Trophoblast cell (in vitro differentiated cells and primary cell): ENCODE data around the gene PODN.

Source experiments
- DNase-seq, 2 donors: peaks; one replicate each; pipeline ENCODE4 v3.0.0-alpha.2; 2016
- H2AFZ ChIP-seq: 2 replicates; pipeline ENCODE4 v1.6.1; 2013; ENCODE audit warnings: low read length, moderate library complexity, mild to moderate bottlenecking; ENCODE audit not compliant: insufficient read depth, poor library complexity
- H2AK5ac ChIP-seq: 2 replicates; pipeline ENCODE4 v1.6.1; 2013; ENCODE audit warnings: mild to moderate bottlenecking, low read length
- H2BK120ac ChIP-seq: 2 replicates; pipeline ENCODE4 v1.6.1; 2013; ENCODE audit warnings: low read length, mild to moderate bottlenecking, moderate library complexity; ENCODE audit not compliant: insufficient read depth, poor library complexity
- H2BK12ac ChIP-seq: 2 replicates; pipeline ENCODE4 v1.6.1; 2013; ENCODE audit warnings: mild to moderate bottlenecking, low read length, moderate library complexity
- H2BK5ac ChIP-seq: 2 replicates; pipeline ENCODE4 v1.6.1; 2013; ENCODE audit warnings: low read length, low read depth, moderate library complexity, mild to moderate bottlenecking; ENCODE audit not compliant: poor library complexity
- H3K14ac ChIP-seq: 2 replicates; pipeline ENCODE4 v1.6.1; 2013; ENCODE audit warnings: mild to moderate bottlenecking, low read length
- H3K18ac ChIP-seq: 2 replicates; pipeline ENCODE4 v1.6.1; 2013; ENCODE audit warnings: mild to moderate bottlenecking, low read length
- H3K23ac ChIP-seq: 2 replicates; pipeline ENCODE4 v1.6.1; 2013; ENCODE audit warnings: low read length
- H3K27ac ChIP-seq: 2 replicates; pipeline ENCODE4 v1.5.1; 2013; ENCODE audit warnings: low read depth, mild to moderate bottlenecking, inconsistent platforms, low read length, moderate library complexity
- H3K27me3 ChIP-seq: 2 replicates; pipeline ENCODE4 v1.6.1; 2013; ENCODE audit warnings: inconsistent platforms, mild to moderate bottlenecking, low read length, moderate library complexity; ENCODE audit not compliant: insufficient read depth
- H3K36me3 ChIP-seq, 2 experiments: 1 replicate in 1 of 2; 2 replicates in 1 of 2; pipeline ENCODE4 v1.6.1; 2013; ENCODE audit warnings: low read length in 2 of 2, mild to moderate bottlenecking in 2 of 2, moderate library complexity in 1 of 2; ENCODE audit not compliant: insufficient read depth in 2 of 2, control insufficient read depth in 1 of 2
- H3K4ac ChIP-seq: 2 replicates; pipeline ENCODE4 v1.6.1; 2013; ENCODE audit warnings: low read depth, mild to moderate bottlenecking, low read length, moderate library complexity
- H3K4me1 ChIP-seq, 2 experiments: 1 replicate in 1 of 2; 2 replicates in 1 of 2; pipeline ENCODE4 v1.6.1; 2013; ENCODE audit warnings: low read length in 2 of 2, mild to moderate bottlenecking in 2 of 2, moderate library complexity in 1 of 2; ENCODE audit not compliant: insufficient read depth in 2 of 2, control insufficient read depth in 1 of 2
- H3K4me2 ChIP-seq: 2 replicates; pipeline ENCODE4 v1.6.1; 2013; ENCODE audit warnings: inconsistent platforms, mild to moderate bottlenecking, low read length, moderate library complexity
- H3K4me3 ChIP-seq: 2 replicates; pipeline ENCODE4 v1.5.1; 2013; ENCODE audit warnings: mild to moderate bottlenecking, low read depth, low read length, inconsistent platforms
- H3K79me1 ChIP-seq: one replicate; pipeline ENCODE4 v1.6.1; 2013; ENCODE audit warnings: low read length
- H3K79me2 ChIP-seq: 2 replicates; pipeline ENCODE4 v1.6.1; 2013; ENCODE audit warnings: low read length, mild to moderate bottlenecking; ENCODE audit not compliant: control insufficient read depth, insufficient read depth, poor library complexity
- H3K9ac ChIP-seq: 2 replicates; pipeline ENCODE4 v1.6.1; 2013; ENCODE audit warnings: mild to moderate bottlenecking, low read length
- H3K9me3 ChIP-seq: 2 replicates; pipeline ENCODE4 v1.6.1; 2013; ENCODE audit warnings: low read depth, mild to moderate bottlenecking, control low read depth, inconsistent platforms, low read length; ENCODE audit not compliant: insufficient read depth
- H4K12ac ChIP-seq: 2 replicates; pipeline ENCODE4 v1.6.1; 2013; ENCODE audit warnings: low read depth, mild to moderate bottlenecking, low read length, moderate library complexity
- H4K8ac ChIP-seq: 2 replicates; pipeline ENCODE4 v1.6.1; 2013; ENCODE audit warnings: low read depth, mild to moderate bottlenecking, low read length, moderate library complexity
- H4K91ac ChIP-seq: one replicate; pipeline ENCODE4 v1.6.1; 2013; ENCODE audit warnings: low read depth, mild to moderate bottlenecking, low read length, moderate library complexity
- WGBS: extraction: QIAGEN DNeasy Blood & Tissue Kit; methylation state at CpG from one replicate; pipeline ENCODE4 v1.1.7; 2013; ENCODE audit warnings: missing lambda C conversion rate; ENCODE audit not compliant: insufficient read length, insufficient coverage; ENCODE audit errors: extremely low coverage; 5-methylcytosine and 5-hydroxymethylcytosine counted together

Gene PODN

DNA sequence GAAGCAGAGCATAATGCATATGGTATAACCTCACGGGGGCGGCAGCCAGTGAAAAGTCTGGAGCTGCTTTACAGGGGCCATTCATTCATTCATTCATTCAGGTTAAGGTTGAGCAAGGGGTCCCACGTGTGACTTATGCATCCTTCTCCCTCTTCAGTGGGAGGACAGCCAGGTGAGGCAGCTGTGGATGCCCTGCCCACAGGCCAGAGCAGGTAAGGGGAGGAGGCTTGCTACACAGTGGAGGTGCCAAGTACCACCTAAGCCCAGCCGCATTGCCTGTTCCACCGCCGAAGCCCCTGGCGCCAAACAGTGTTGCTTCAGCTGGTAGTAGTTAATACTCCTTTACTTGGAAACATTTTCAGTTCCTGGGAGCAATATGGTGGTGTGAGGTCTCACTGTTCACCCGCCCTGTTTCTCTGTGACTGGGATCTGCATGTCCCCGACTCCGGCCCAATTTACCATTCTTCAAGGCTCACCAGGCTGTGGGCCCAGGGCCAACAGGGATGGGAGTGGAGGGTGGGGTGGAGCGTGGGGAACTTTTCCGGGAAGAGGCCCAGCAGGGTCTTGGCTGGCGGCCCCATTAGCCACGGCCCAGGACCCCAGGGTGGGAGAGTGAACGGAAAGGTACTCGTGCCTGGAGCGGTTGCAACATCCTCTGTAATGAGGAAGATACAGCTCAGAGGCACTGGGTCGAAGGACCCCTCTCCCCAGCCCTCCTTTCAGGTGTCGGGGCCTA, 722 bp upstream of the PODN start:
- no CpG with 5 or more reads among the region's 19 CpGs for WGBS

DNA sequence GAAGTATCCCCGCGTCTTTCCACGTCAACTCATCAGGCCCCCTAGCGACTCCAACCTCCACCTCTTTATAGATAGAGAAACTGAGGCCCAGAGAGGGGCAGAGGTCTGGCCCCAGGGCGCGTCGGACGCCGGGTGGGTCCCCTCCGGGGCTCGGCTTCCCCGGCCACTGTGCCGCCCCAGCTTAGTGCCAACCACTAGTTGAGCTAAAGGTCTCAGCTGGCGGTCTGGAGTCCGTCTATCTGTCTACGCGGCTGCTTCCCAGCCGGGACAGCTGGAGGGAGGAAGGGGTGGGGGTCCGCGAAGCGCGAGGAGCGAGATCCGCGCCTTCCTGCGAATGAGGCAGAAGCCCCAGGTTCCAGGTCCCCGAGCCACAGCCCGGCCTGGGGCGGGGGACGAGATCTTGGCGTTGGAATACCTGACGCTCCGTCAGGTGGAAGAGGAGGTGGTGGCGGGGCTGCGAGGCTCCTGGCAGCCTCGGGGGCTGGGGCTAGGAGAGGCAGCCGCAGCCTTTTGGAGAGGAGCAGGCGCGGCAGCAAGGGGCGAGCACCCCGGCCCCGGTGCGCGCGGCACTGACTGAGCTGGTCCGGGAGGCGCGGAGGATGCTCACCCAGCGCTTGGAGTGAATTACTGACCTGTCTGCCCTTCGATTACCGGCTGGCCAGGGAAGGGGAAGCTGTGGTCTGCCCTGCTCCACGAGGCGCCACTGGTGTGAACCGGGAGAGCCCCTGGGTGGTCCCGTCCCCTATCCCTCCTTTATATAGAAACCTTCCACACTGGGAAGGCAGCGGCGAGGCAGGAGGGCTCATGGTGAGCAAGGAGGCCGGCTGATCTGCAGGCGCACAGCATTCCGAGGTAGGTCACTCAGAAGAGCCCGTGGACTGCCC, 937 bp downstream of the PODN start:
- no peak overlapping the region for H3K4ac ChIP-seq
- no peak overlapping the region for H2BK120ac ChIP-seq
- peaks cover 47% of the 10 kb centered on the region for H3K27me3 ChIP-seq
- no peaks in the 10 kb centered on the region for H3K79me2 ChIP-seq
- H2AK5ac ChIP-seq, result no peak overlapping the region
- no peak overlapping the region for H3K27ac ChIP-seq
- no peak overlapping the region for H4K12ac ChIP-seq
- H3K9ac ChIP-seq, result no peak overlapping the region
- peaks cover 7% of the 10 kb centered on the region for H3K9me3 ChIP-seq
- no peaks in the 10 kb centered on the region for H3K79me1 ChIP-seq
- no peak overlapping the region for H2BK12ac ChIP-seq
- no peak overlapping the region for H4K8ac ChIP-seq
- H4K91ac ChIP-seq, result no peak overlapping the region
- H3K4me1 ChIP-seq, result peaks cover 8 to 9% of the 10 kb centered on the region in 2 experiments
- H3K4me3 ChIP-seq, result no peak overlapping the region
- no peaks in the 10 kb centered on the region for H3K36me3 ChIP-seq
- WGBS, result no CpG with 5 or more reads among the region's 61 CpGs
- no peak overlapping the region for H3K14ac ChIP-seq
- no peak overlapping the region for H2BK5ac ChIP-seq
- H3K18ac ChIP-seq, result no peak overlapping the region
- peak overlapping the region; percentile 71 for H3K4me2 ChIP-seq
- no peak overlapping the region for H2AFZ ChIP-seq
- H3K23ac ChIP-seq, result no peak overlapping the region
- no peak for DNase-seq

More for the DNA sequence above, 722 bp upstream of the PODN start:
- H3K23ac ChIP-seq, result no peak overlapping the region
- H2AK5ac ChIP-seq, result no peak overlapping the region
- no peak overlapping the region for H3K4ac ChIP-seq
- no peak overlapping the region for H2BK5ac ChIP-seq
- H3K18ac ChIP-seq, result no peak overlapping the region
- H2BK12ac ChIP-seq, result no peak overlapping the region
- no peak overlapping the region for H4K12ac ChIP-seq
- H2BK120ac ChIP-seq, result no peak overlapping the region
- H2AFZ ChIP-seq, result no peak overlapping the region
- no peaks in the 10 kb centered on the region for H3K79me1 ChIP-seq
- peaks cover 7% of the 10 kb centered on the region for H3K9me3 ChIP-seq
- H3K79me2 ChIP-seq, result no peaks in the 10 kb centered on the region
- H3K14ac ChIP-seq, result no peak overlapping the region
- H3K9ac ChIP-seq, result no peak overlapping the region
- no peak overlapping the region for H4K91ac ChIP-seq
- no peak for DNase-seq
- H3K27ac ChIP-seq, result no peak overlapping the region
- H3K27me3 ChIP-seq, result peaks cover 47% of the 10 kb centered on the region
- H3K4me3 ChIP-seq, result peak overlapping the region; percentile 12
- H3K4me2 ChIP-seq, result peak overlapping the region; percentile 71
- peaks cover 8 to 9% of the 10 kb centered on the region in 2 experiments for H3K4me1 ChIP-seq
- H3K36me3 ChIP-seq, result no peaks in the 10 kb centered on the region
- H4K8ac ChIP-seq, result no peak overlapping the region

GRCh38 chr1:53063744-53064515, 1.9 kb downstream of the PODN start:
- H2AFZ ChIP-seq, result no peak overlapping the region
- H3K79me1 ChIP-seq, result no peaks in the 10 kb centered on the region
- no peak overlapping the region for H3K18ac ChIP-seq
- H3K23ac ChIP-seq, result no peak overlapping the region
- no peak overlapping the region for H3K4ac ChIP-seq
- no peaks in the 10 kb centered on the region for H3K36me3 ChIP-seq
- H4K91ac ChIP-seq, result no peak overlapping the region
- no CpG with 5 or more reads among the region's 9 CpGs for WGBS
- no peak overlapping the region for H2AK5ac ChIP-seq
- H3K14ac ChIP-seq, result no peak overlapping the region
- H3K4me3 ChIP-seq, result no peak overlapping the region
- H3K9ac ChIP-seq, result no peak overlapping the region
- H3K9me3 ChIP-seq, result peaks cover 7% of the 10 kb centered on the region
- peaks cover 8 to 9% of the 10 kb centered on the region in 2 experiments for H3K4me1 ChIP-seq
- no peak for DNase-seq
- H2BK120ac ChIP-seq, result no peak overlapping the region
- H2BK5ac ChIP-seq, result no peak overlapping the region
- H2BK12ac ChIP-seq, result no peak overlapping the region
- H3K27me3 ChIP-seq, result peaks cover 47% of the 10 kb centered on the region
- H4K8ac ChIP-seq, result no peak overlapping the region
- no peak overlapping the region for H3K4me2 ChIP-seq
- no peak overlapping the region for H4K12ac ChIP-seq
- H3K79me2 ChIP-seq, result no peaks in the 10 kb centered on the region
- no peak overlapping the region for H3K27ac ChIP-seq

DNA sequence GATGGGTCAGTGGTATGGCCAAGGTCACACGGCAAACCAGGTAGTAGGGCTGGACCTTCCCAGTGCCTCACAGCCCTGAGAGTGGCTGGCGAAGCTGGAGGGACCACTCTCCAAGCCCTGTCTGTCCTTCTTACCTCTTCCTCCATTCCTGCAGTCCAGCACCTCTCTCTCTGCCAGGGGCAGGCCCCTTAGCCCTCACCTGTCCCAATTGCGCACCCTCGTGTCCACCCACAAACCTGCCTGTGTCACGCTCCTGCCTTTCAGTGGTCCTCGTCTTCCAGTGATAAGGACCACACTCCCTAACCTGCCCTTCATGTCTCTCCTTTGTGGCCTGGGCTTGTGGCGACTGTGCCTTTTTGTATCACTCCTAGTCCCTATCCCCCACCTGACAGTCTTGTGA, 3.4 kb downstream of the PODN start:
- Histone ChIP-seq H3K9ac (no peak overlapping the region), H2BK5ac (no peak overlapping the region), H3K9me3 (peaks cover 7% of the 10 kb centered on the region), H4K8ac (no peak overlapping the region), H2BK12ac (no peak overlapping the region), H4K91ac (no peak overlapping the region), H3K4me2 (no peak overlapping the region), H3K23ac (no peak overlapping the region), H2AK5ac (no peak overlapping the region), H3K79me2 (no peaks in the 10 kb centered on the region), H3K27ac (no peak overlapping the region), H3K14ac (no peak overlapping the region), H3K4me1 (peaks cover 8 to 9% of the 10 kb centered on the region in 2 experiments), H2BK120ac (no peak overlapping the region), H3K4me3 (no peak overlapping the region), H4K12ac (no peak overlapping the region), H3K36me3 (no peaks in the 10 kb centered on the region), H2AFZ (no peak overlapping the region), H3K4ac (no peak overlapping the region), H3K79me1 (no peaks in the 10 kb centered on the region), H3K18ac (no peak overlapping the region), H3K27me3 (peaks cover 39% of the 10 kb centered on the region)
- no peak for DNase-seq
- no CpG with 5 or more reads among the region's 7 CpGs for WGBS
